H9 (cell line): ENCODE results near the gene CAMK2G. TPM values are rescaled to one million over a fixed set of nuclear protein-coding genes. Genes with fewer than 3 reads are reported as not detected.

ENCODE experiments used
- DNase-seq: peaks from one replicate; pipeline ENCODE4 v3.0.0-alpha.2; 2017
- H2AFZ ChIP-seq: one replicate; pipeline ENCODE4 v1.6.1; 2013; ENCODE audit warnings: mild to moderate bottlenecking, low read length, control low read depth, moderate library complexity
- H2AK5ac ChIP-seq: 2 replicates; pipeline ENCODE4 v1.6.1; 2013; ENCODE audit warnings: low read length, control low read depth, mixed read lengths; ENCODE audit not compliant: insufficient read length
- H2BK120ac ChIP-seq: one replicate; pipeline ENCODE4 v1.6.1; 2013; ENCODE audit warnings: low read depth, mild to moderate bottlenecking, low read length, control low read depth, inconsistent platforms; ENCODE audit not compliant: poor library complexity, severe bottlenecking
- H2BK12ac ChIP-seq: 2 replicates; pipeline ENCODE4 v1.6.1; 2013; ENCODE audit warnings: low read length, control low read depth, mixed read lengths, low read depth; ENCODE audit not compliant: insufficient read length
- H2BK15ac ChIP-seq: 2 replicates; pipeline ENCODE4 v1.6.1; 2013; ENCODE audit warnings: low read depth, low read length, control low read depth
- H2BK20ac ChIP-seq: one replicate; pipeline ENCODE4 v1.6.1; 2013; ENCODE audit warnings: low read depth, mild to moderate bottlenecking, low read length, control low read depth, inconsistent platforms; ENCODE audit not compliant: poor library complexity, severe bottlenecking
- H2BK5ac ChIP-seq: 2 replicates; pipeline ENCODE4 v1.6.1; 2013; ENCODE audit warnings: low read length, control low read depth, mixed read lengths; ENCODE audit not compliant: insufficient read length
- H3K14ac ChIP-seq: 2 replicates; pipeline ENCODE4 v1.6.1; 2013; ENCODE audit warnings: low read length, control low read depth; ENCODE audit not compliant: insufficient read depth
- H3K18ac ChIP-seq: 2 replicates; pipeline ENCODE4 v1.6.1; 2013; ENCODE audit warnings: low read depth, mild to moderate bottlenecking, mixed read lengths, low read length, control low read depth; ENCODE audit not compliant: insufficient read length
- H3K23ac ChIP-seq: 2 replicates; pipeline ENCODE4 v1.6.1; 2013; ENCODE audit warnings: low read length, control low read depth, mixed read lengths, low read depth; ENCODE audit not compliant: insufficient read length
- H3K23me2 ChIP-seq: 2 replicates; pipeline ENCODE4 v1.6.1; 2013; ENCODE audit warnings: low read depth, mild to moderate bottlenecking, mixed read lengths, low read length, control low read depth; ENCODE audit not compliant: insufficient read length, poor library complexity, severe bottlenecking
- H3K27ac ChIP-seq: 2 replicates; pipeline ENCODE4 v1.5.1; 2013; ENCODE audit warnings: low read length, control low read depth, mixed read lengths, low read depth; ENCODE audit not compliant: insufficient read length
- H3K27me3 ChIP-seq: 2 replicates; pipeline ENCODE4 v1.6.1; 2013; ENCODE audit warnings: low read length, control low read depth, inconsistent platforms; ENCODE audit not compliant: insufficient read depth
- H3K4ac ChIP-seq: 2 replicates; pipeline ENCODE4 v1.6.1; 2013; ENCODE audit warnings: low read depth, mild to moderate bottlenecking, control low read depth, inconsistent platforms, low read length, moderate library complexity
- H3K4me1 ChIP-seq: 2 replicates; pipeline ENCODE4 v1.6.1; 2013; ENCODE audit warnings: low read length, control low read depth, inconsistent platforms; ENCODE audit not compliant: insufficient read depth
- H3K4me2 ChIP-seq: 2 replicates; pipeline ENCODE4 v1.6.1; 2013; ENCODE audit warnings: low read length, control low read depth, mixed read lengths; ENCODE audit not compliant: insufficient read length, insufficient read depth
- H3K56ac ChIP-seq: 2 replicates; pipeline ENCODE4 v1.6.1; 2013; ENCODE audit warnings: low read depth, mild to moderate bottlenecking, mixed read lengths, low read length, control low read depth; ENCODE audit not compliant: insufficient read length
- H3K79me1 ChIP-seq: 2 replicates; pipeline ENCODE4 v1.6.1; 2013; ENCODE audit warnings: low read depth, mild to moderate bottlenecking, moderate library complexity, low read length, control low read depth, inconsistent platforms; ENCODE audit not compliant: insufficient read depth, poor library complexity, severe bottlenecking
- H3K79me2 ChIP-seq: 2 replicates; pipeline ENCODE4 v1.6.1; 2013; ENCODE audit warnings: low read length, control low read depth, inconsistent platforms; ENCODE audit not compliant: insufficient read depth
- H3K9ac ChIP-seq: 2 replicates; pipeline ENCODE4 v1.6.1; 2013; ENCODE audit warnings: low read length, control low read depth, mixed read lengths; ENCODE audit not compliant: insufficient read length; ENCODE audit errors: extremely low read depth
- H3K9me3 ChIP-seq: one replicate; pipeline ENCODE4 v1.6.1; 2013; ENCODE audit warnings: low read depth, low read length, inconsistent platforms; ENCODE audit not compliant: control insufficient read depth
- H3T11ph ChIP-seq: one replicate; pipeline ENCODE4 v1.6.1; 2013; ENCODE audit warnings: mild to moderate bottlenecking, low read length, control low read depth, inconsistent platforms
- H4K20me1 ChIP-seq: one replicate; pipeline ENCODE4 v1.6.1; 2013; ENCODE audit not compliant: control insufficient read depth, insufficient read length, insufficient read depth
- H4K5ac ChIP-seq: 2 replicates; pipeline ENCODE4 v1.6.1; 2013; ENCODE audit warnings: low read depth, mild to moderate bottlenecking, mixed read lengths, low read length, control low read depth; ENCODE audit not compliant: insufficient read length
- H4K8ac ChIP-seq: replicated peaks from 2 replicates; pipeline ENCODE4 v1.6.1; 2013; ENCODE audit warnings: low read length, control low read depth, mixed read lengths, low read depth; ENCODE audit not compliant: insufficient read length
- H4K91ac ChIP-seq: 2 replicates; pipeline ENCODE4 v1.6.1; 2013; ENCODE audit warnings: low read depth, mild to moderate bottlenecking, moderate library complexity, mixed read lengths, low read length, control low read depth; ENCODE audit not compliant: insufficient read length
- H3K27ac Mint-ChIP-seq, 3 experiments: 2 replicates in 2 of 3; 3 replicates in 1 of 3; pipeline ENCODE4 v1.8.0; 2020 to 2021; ENCODE audit warnings: mixed read lengths in 3 of 3, mild to moderate bottlenecking in 1 of 3, moderate library complexity in 1 of 3
- H3K27me3 Mint-ChIP-seq: 2 replicates; pipeline ENCODE4 v1.8.0; 2021; ENCODE audit warnings: low read depth, mild to moderate bottlenecking, moderate library complexity, mixed read lengths
- H3K36me3 Mint-ChIP-seq, 3 experiments: 2 replicates in 2 of 3; 3 replicates in 1 of 3; pipeline ENCODE4 v1.8.0; 2020 to 2021; ENCODE audit warnings: low read depth in 3 of 3, mixed read lengths in 3 of 3; ENCODE audit not compliant: insufficient read depth in 1 of 3
- H3K4me1 Mint-ChIP-seq, 2 experiments: 2 replicates each; pipeline ENCODE4 v1.8.0; 2020; ENCODE audit warnings: mixed read lengths in 2 of 2
- H3K4me3 Mint-ChIP-seq, 2 experiments: 2 replicates in 1 of 2; 3 replicates in 1 of 2; pipeline ENCODE4 v1.8.0; 2020 to 2021; ENCODE audit warnings: mild to moderate bottlenecking in 2 of 2, mixed read lengths in 2 of 2, moderate library complexity in 1 of 2
- H3K9me3 Mint-ChIP-seq, 2 experiments: 2 replicates in 1 of 2; 3 replicates in 1 of 2; pipeline ENCODE4 v1.8.0; 2020; ENCODE audit warnings: mild to moderate bottlenecking in 2 of 2, mixed read lengths in 2 of 2, moderate library complexity in 1 of 2
- WGBS: extraction: QIAGEN DNeasy Blood & Tissue Kit; methylation state at CpG from one replicate; pipeline ENCODE4 v1.1.7; 2013; ENCODE audit warnings: missing lambda C conversion rate, low lambda C conversion rate, mixed read lengths; ENCODE audit not compliant: insufficient read length; ENCODE audit errors: extremely low coverage; 5-methylcytosine and 5-hydroxymethylcytosine counted together
- total RNA-seq: library from RNA; stranded (reverse); gene quantifications from 2 replicates; pipeline ENCODE4 v1.2.1, GENCODE V29; 2021
- TF ChIP-seq, protein P1 (sequence below): fragments of 200-600 bp; sonication (generic); conservative IDR thresholded peaks from 3 replicates; pipeline ENCODE4 v1.8.0; 2021; ENCODE audit warnings: antibody characterized with exemption, mild to moderate bottlenecking

CAMK2G gene
- total RNA-seq, 1 experiment from 2014 or later: 31.8 TPM

DNA sequence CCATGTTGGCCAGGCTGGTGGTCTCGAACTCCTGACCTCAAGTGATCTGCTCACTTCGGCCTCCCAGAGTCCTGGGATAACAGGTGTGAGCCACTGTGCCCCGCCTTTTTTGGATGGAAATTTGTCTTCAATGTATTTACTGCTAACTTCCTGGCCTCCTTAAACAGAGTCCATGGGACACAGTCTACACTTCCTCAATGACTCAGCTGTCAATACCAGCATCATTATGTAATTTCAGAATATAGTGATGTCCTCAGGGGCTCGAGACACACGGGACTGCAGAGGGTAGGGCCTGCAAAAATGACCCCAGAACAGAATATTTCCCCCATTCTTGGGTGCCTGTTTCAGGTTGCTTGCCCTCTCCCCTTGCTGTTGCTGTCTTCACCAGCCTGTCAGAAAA lies 31.1 kb downstream of the CAMK2G start:
- no peak for DNase-seq
- no peaks in the 10 kb centered on the region for H3K27me3 ChIP-seq
- H3K9me3 Mint-ChIP-seq: no peaks in the 10 kb centered on the region
- H3K14ac ChIP-seq: no peak overlapping the region
- no peaks in the 10 kb centered on the region for H3K27me3 Mint-ChIP-seq
- H3K79me2 ChIP-seq: no peaks in the 10 kb centered on the region
- no peak overlapping the region for H3K27ac ChIP-seq
- H2AK5ac ChIP-seq: no peak overlapping the region
- no peak overlapping the region for H3T11ph ChIP-seq
- no peak overlapping the region for H2BK120ac ChIP-seq
- H3K56ac ChIP-seq: no peak overlapping the region
- H3K27ac Mint-ChIP-seq: no peak overlapping the region
- H3K79me1 ChIP-seq: no peaks in the 10 kb centered on the region
- TF ChIP-seq, protein P1, sequence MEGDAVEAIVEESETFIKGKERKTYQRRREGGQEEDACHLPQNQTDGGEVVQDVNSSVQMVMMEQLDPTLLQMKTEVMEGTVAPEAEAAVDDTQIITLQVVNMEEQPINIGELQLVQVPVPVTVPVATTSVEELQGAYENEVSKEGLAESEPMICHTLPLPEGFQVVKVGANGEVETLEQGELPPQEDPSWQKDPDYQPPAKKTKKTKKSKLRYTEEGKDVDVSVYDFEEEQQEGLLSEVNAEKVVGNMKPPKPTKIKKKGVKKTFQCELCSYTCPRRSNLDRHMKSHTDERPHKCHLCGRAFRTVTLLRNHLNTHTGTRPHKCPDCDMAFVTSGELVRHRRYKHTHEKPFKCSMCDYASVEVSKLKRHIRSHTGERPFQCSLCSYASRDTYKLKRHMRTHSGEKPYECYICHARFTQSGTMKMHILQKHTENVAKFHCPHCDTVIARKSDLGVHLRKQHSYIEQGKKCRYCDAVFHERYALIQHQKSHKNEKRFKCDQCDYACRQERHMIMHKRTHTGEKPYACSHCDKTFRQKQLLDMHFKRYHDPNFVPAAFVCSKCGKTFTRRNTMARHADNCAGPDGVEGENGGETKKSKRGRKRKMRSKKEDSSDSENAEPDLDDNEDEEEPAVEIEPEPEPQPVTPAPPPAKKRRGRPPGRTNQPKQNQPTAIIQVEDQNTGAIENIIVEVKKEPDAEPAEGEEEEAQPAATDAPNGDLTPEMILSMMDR: no peak
- H3K18ac ChIP-seq: no peak overlapping the region
- no CpG with 5 or more reads among the region's 5 CpGs for WGBS
- no peak overlapping the region for H3K4me2 ChIP-seq
- no peak overlapping the region for H2BK12ac ChIP-seq
- H2BK15ac ChIP-seq: no peak overlapping the region
- H4K5ac ChIP-seq: no peak overlapping the region
- H3K23ac ChIP-seq: no peak overlapping the region
- H3K9me3 ChIP-seq: no peaks in the 10 kb centered on the region
- H4K91ac ChIP-seq: no peak overlapping the region
- no peak overlapping the region for H2AFZ ChIP-seq
- H3K23me2 ChIP-seq: no peaks in the 10 kb centered on the region
- no peak overlapping the region for H2BK5ac ChIP-seq
- no peaks in the 10 kb centered on the region for H3K4me1 ChIP-seq
- peaks cover 0 to 15% of the 10 kb centered on the region in 2 experiments; a peak in 2 of 4 replicates for H3K4me1 Mint-ChIP-seq
- H3K9ac ChIP-seq: no peak overlapping the region
- no peak overlapping the region for H2BK20ac ChIP-seq
- H3K4ac ChIP-seq: no peak overlapping the region
- H3K4me3 Mint-ChIP-seq: no peak overlapping the region
- H3K36me3 Mint-ChIP-seq: peaks cover 28 to 75% (median 62%) of the 10 kb centered on the region in 3 experiments
- no peak overlapping the region for H4K8ac ChIP-seq
- H4K20me1 ChIP-seq: no peaks in the 10 kb centered on the region
